GM21526 (cell line): ENCODE results near the gene ZBTB46.
"Not testable (repeated sequence)": the region's sequence is repeated elsewhere in the genome, so short reads cannot be mapped to it uniquely, and the experiment has no call there.

Experiments
- ATAC-seq: cut with Tn5 transposase; IDR thresholded peaks from one replicate; pipeline ENCODE4 v1.9.1; 2021; ENCODE audit warnings: moderate library complexity; ENCODE audit not compliant: unreplicated experiment, low FRiP score

The ZBTB46 gene, protein sequence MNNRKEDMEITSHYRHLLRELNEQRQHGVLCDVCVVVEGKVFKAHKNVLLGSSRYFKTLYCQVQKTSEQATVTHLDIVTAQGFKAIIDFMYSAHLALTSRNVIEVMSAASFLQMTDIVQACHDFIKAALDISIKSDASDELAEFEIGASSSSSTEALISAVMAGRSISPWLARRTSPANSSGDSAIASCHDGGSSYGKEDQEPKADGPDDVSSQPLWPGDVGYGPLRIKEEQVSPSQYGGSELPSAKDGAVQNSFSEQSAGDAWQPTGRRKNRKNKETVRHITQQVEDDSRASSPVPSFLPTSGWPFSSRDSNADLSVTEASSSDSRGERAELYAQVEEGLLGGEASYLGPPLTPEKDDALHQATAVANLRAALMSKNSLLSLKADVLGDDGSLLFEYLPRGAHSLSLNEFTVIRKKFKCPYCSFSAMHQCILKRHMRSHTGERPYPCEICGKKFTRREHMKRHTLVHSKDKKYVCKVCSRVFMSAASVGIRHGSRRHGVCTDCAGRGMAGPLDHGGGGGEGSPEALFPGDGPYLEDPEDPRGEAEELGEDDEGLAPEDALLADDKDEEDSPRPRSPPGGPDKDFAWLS

DNA sequence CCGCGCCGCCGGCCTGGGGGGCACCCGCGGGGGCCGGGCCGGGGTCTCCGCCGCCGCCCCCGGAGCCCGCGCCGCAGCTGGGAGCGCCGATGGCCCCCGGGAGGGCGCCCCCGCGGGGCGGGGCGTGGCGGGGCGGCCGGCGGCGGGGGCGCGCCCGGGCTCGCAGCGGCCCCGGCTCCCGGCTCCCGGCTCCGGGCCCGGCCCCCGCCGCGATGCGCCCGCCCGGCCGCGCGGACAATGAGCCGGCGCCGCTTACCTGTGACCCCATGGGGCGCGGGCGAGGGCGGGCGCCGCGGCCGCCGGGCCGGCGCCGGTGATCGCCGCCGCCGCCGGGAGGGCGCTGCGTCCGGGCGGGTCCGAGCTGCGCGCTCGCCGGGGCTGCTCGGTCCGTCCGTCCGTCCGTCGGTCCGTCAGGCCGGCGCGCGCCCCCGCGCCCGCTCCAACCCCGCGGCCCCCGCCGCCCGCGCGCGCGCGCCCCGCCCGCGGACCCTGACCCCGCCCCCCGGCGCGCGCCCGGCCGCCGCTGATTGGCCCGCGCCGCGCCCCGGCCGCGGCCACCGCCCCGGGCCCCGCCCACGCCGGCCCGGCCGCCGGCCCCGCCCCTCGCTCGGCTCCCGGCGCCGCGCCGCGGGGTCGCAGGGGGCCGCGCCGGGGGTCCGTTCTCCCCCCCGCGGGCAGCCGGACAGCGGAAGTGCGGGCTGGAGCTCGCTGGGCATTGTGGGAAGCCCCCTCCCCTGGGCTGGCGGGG lies at the start of gene ZBTB46:
TSS of gene ZBTB46 (minus strand) at position 424 of the 748 bp plus-strand sequence. CDS start 40,507 bp downstream, outside the sequence.
- no peak for ATAC-seq

DNA sequence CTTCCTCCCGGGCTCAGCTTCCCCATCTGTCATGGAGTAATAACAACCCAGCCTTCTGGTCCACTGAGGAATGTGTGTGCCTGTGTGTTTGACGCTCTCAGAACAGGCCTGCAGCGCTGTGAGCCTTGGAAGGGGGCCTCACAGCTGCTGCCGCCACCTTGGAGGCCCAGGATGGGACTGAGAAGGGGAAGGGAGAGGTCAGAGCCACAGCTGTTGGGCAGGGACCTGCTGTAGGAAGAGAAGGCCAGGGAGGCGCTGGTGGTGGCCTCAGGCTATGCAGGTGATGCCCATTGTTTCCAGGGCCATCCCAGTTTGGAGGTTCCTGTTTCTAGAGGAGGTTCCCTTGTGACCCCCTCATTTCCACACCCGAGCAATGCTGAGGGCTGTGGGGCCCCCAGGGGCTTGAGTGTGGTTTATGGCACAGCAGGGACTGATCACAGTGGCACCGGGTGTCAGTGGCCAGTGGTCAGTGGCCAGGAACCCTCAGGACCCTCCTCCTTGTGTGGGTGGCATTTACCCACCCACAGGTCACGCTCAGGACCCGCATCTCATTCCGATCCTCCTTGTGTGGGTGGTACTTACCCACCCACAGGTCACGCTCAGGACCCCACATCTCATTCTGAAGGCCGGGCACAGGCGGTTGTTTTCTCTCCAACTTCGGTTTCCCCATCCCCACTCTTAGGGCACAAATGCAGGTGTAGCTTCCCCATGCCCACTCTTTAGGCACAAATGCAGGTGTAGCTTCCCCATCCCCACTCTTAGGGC lies 48.0 kb upstream of the ZBTB46 start:
- no peak for ATAC-seq

DNA sequence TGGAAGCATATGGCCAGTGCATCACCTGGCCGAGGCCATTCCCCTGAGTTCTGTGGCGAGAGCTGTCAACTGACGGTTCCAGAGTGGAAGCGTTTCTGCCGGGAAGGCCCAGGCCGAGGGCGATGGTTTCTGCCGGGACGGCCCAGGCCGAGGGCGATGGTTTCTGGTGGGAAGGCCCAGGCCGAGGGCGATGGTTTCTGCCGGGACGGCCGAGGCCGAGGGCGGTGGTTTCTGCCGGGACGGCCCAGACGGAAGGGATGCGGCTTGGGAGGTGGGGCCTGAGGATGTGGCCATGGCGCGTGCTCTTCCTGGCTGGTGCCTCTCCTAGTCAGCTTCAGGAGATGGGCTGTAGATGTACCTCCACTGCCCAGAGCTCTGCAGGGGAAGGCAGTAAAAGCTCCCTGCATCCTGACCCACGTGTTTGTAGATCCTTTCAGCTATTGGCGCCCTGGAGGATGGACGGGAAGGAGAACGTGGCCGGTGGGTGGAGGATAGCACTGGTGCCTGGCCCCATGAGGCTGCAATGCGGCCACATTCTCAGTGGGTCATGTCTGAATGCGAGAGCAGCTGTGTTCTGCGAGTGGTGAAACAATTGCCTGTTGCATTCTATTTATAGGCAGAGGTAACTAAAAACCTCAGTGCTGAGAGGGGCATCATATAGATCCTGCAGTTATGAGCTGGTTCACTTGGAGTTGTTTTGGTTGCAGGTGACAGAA lies 46.8 kb upstream of the ZBTB46 start:
- ATAC-seq, result no peak

DNA sequence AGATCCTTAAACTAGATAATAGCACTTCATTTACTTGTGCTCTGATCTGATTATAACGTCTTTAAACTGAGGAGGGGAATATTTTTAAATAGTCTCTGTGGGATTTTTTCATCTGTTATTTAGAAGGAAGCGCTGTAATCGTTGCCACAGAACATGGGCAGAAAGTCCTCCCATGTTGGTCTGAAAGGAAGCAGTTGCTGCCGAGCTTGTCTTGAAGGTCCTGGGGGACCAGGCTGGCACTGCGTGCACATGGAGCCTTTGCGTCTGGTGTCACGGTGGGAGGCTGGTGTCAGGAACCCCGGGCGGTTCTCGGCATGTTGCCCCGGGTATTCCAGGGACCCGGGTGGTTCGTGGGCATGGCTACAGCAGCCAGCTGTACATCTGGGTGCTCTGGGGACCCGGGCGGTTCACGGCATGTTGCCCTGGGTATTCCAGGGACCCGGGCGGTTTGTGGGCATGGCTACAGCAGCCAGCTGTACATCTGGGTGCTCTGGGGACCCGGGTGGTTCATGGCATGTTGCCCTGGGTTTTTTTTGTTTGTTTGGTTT lies 45.5 kb upstream of the ZBTB46 start:
- ATAC-seq, result no peak

DNA sequence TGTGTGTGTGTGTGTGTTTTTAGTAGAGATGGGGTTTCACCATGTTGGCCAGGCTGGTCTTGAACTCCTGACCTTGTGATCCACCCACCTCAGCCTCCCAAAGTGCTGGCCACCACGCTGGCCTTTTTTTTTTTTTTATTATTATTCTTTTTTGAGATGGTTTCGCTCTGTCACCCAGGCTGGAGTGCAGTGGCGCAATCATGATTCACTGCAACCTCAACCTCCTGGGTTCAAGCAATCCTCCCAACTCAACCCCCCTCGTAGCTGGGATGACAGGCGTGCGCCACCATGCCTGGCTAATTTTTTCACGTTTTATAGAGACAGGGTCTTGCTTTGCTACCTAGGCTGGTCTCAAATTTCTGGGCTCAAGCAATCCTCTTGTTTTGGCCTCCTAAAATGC lies 43.2 kb upstream of the ZBTB46 start:
- not testable (repeated sequence) for ATAC-seq

DNA sequence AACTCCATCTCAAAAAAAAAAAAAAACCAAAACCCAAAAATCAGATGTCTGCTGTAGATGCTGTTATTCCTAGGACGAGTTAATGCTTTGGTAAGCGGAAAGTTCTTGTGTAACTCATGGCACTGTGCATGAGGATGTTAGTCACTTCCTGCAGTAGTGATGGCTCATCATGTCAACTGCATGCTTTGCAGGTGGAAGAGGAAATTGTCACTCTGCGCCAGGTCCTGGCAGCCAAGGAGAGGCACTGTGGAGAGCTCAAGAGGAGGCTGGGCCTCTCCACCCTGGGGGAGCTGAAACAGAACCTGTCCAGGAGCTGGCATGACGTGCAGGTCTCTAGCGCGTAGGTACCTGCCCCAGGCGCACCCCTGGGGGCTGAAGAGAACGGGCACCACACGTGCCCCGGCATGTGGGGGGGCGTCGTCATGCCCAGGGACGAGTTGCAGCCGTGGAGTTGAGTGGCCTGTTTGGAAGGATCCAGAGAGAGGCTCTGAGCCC lies 42.5 kb upstream of the ZBTB46 start:
- ATAC-seq, result no peak

DNA sequence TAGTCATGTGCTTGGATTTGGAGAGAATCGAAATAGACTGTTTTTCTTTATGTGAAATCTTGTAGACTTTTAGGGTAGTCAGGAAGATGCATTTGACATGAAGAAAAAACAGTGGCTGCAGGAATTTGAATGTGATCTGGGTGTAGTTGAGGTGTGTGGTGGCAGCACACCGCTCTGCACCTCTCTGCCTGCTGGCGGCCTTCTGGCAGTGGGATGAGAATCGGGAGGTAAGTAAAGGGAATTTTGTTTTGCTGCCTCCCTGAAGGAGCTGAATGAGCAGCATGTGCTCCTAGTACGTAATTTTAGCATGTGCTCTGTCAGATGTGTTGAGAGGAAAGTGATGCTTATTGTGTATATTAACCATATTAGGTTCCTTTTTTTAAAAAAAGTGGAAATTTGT lies 37.2 kb upstream of the ZBTB46 start:
- ATAC-seq, result no peak

DNA sequence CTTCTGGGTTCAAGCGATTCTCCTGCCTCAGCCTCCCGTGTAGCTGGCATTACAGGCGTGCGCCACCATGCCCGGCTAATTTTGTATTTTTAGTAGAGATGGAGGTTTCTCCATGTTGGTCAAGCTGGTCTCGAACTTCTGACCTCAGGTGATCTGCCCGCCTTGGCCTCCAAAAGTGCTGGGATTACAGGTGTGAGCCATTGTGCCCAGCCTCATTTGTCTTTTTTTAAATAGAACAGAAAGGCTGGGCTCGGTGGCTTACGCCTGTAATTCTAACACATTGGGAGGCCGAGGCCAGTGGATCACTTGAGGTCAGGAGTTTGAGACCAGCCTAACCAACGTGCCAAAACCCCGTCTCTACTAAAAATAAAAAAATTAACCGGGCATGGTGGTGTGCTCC lies 36.0 kb upstream of the ZBTB46 start:
- ATAC-seq, result not testable (repeated sequence)

DNA sequence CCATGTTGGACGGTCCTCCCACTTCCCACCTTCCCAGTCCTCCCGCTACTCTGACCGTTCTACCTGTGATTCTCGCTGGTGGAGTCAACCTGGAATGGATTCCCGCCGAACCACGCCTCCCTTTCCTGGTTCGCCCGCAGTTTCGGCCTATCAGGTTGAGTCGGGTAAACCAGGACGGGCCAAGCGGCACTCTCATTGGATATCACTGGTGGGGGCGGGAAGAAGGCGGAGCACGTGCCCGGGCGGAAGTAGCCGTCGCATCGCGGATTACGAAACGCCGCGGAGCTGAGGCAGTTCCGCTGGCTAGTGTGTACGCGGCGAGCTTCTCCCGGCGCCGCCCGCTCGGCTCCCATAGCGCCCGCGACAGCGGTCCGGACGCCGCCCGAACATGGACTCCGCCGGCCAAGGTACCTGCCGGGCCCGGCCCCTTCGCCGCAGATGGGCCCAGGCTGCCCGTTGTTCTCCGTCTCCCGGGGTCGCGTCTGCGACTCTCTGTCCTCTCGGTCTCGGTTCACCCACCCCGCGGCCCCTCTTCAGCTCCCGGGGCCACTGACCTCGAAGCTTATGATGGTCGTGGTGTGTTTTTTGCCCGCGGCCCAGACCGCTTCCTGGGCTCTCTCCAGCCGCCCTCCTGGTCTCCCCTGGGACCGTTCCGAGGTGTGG lies 34.0 kb upstream of the ZBTB46 start, which contains the start of gene TPD52L2:
TSS of gene TPD52L2 (plus strand) at position 293 of the 663 bp plus-strand sequence. CDS start at position 389, 96 bp downstream.
- peak; percentile 60 for ATAC-seq

DNA sequence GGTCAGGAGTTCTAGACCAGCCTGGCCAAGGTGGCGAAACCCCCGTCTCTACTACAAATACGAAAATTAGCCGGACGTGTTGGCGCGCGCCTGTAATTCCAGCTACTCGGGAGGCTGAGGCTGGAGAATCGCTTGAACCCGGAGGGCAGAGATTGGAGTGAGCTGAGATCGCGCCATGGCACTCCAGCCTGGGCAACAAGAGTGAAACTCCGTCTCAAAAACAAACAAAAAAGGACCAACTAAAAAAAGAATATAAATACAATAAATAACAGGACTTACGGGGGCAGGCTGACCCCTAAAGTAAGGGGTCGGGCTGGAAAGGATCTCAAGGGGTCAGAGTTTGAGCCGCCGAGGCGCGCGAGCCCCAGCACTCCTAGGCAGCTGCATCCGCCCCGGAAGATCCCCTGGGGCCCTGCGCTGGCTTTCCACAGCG lies 33.5 kb upstream of the ZBTB46 start:
- ATAC-seq, result no peak

DNA sequence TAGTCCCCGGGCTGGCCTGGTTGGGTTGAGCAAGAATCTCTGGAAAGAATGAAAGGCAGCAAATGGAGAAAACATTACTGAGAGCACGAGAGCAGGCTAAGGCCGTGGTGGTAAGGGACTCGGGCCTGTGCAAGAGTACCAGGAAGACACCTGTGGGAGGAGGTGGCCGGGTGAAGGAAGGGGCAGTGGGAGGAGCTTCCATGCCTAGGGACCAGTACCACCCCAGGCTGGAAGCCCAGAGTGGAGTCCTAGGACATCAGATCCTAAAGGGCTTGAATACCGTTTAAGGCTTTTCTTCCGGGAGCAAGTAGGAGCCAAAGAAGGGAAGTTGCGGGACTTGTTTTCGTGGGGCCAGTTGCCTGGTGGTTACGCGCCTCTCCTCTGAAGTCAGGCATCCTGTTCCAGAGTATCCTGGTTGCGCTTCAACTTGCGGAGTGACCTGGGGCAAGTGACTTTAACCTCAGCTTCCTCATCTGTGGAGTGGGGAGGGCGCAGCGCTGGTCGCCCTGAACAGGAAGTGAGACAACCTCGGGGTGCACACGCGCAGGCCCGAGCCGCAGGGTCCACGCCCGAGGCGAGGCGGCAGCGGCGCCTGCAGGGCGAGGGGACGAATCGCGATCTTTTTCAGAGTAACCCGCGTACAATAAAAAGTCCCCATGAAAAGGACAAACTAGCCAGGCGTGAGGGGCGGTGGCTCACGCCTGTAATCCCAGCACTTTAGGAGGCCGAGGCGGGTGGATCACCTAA lies 32.9 kb upstream of the ZBTB46 start:
- peak; percentile 57 for ATAC-seq

DNA sequence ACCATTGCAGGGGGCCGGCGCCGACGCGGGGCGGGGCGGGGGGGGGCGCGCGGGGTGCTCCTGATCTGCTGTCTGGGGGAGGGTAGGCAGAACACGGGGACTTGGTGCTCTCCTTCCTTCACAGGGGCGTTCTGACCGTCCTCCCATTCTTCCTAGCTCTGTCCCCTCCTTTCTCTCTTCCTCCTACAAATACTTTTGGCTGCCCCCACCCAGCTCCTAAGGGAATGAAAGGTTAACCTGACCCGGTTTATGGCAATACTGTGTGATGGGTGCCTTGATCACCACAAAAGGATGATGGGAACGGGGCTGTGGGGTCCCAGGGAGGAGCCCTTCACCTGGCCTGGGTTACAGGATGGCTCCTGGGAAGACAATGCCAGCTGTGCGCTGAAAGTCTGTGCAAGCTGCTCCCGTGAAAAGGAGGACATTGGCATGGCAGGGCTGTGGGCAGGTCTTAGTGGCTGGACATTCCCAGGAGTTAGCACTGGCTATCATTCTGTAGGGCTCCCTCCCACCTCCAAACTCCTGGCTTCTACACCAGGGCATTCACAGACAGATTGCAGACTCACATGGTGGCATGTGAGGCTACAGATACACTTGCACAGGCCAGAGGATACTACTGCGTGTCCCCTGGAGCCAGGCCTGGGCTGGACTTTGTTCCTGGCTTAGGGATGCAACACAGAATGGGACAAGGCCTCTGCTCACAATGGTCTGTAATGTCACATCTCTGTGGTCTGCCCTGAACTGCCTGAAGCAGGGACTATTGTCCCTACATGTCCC lies 32.1 kb upstream of the ZBTB46 start:
- ATAC-seq, result no peak

DNA sequence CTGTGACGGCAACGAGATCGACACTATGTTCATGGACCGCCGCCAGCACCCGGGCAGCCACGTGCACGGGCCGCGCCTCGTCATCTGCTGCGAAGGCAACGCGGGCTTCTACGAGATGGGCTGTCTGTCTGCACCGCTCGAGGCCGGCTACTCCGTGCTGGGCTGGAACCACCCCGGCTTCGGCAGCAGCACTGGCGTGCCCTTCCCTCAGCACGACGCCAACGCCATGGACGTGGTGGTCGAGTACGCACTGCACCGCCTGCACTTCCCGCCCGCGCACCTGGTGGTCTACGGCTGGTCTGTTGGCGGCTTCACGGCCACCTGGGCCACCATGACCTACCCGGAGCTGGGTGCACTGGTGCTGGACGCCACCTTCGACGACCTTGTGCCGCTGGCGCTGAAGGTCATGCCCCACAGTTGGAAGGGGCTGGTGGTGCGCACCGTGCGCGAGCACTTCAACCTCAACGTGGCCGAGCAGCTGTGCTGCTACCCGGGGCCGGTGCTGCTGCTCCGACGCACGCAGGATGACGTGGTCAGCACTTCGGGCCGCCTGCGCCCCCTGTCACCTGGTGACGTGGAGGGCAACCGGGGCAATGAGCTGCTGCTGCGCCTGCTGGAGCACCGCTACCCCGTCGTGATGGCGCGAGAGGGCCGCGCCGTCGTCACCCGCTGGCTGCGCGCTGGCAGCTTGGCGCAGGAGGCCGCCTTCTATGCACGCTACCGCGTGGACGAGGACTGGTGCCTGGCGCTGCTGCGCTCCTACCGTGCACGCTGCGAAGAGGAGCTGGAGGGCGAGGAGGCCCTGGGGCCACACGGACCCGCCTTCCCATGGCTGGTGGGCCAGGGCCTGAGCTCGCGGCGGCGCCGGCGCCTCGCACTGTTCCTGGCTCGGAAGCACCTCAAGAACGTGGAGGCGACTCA lies 31.2 kb upstream of the ZBTB46 start:
- no peak for ATAC-seq

DNA sequence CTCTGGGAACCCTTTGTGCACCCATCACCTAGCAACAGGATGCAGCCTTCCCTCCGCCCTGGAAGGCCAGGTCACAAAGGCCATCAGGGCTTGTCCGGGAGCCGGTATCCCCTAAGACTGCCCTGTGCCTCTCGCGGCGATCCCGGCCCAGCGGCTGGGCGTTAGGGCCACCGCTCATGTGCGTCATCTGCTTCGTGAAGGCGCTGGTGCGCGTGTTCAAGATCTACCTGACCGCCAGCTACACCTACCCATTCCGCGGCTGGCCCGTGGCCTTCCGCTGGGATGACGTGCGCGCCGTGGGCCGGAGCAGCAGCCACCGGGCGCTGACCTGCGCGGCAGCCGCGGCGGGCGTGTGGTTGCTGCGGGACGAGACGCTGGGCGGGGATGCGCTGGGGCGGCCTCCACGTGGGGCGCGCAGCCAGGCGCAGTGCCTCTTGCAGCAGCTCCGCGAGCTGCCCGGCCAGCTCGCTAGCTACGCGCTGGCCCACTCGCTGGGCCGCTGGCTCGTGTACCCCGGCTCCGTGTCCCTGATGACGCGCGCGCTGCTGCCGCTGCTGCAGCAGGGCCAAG lies 30.4 kb upstream of the ZBTB46 start, which contains the start of gene ABHD16B:
TSS of gene ABHD16B (plus strand) at position 134 of the 570 bp plus-strand sequence. CDS start at position 177, 43 bp downstream.
- no peak for ATAC-seq

DNA sequence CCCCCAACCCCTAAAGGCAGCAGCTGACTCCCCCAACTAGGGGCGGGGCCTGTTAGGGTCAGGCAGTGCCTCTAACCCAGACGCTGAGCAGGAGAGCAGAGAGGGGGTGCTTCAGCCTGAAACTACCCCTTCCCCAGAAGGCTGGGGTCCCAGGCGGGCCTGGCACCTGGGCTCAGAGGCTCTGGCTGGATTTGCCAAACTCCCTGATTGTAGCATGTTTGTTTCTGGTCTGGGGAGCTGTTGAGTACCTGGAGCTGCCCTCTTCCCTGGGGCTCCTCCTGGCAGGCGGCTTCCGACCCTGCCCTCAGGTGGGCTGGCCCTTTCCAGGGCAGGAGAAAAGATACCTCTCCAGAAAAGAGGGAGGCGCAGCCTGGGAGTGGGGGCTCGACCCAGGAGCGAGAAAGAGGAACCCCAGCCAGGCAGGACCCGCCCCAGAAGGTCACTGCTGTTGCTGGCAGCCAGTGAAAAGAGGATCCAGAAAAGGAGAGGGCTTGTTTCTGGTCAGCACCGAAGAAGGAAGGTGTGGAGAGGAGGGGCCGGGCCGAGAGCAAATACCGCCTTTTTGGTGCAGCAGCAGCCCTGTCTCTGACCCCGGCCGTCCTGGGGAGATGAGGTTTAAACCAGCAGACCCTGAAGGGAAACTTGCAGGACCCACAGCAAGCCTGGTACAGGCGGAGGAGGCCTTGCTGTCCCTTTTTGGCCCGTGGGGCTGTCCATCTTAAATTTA lies 29.4 kb upstream of the ZBTB46 start:
- ATAC-seq, result no peak
